H9 (cell line): ENCODE measurements around the gene BLACAT1. TPM values are rescaled to one million over a fixed set of nuclear protein-coding genes. Genes with fewer than 3 reads are reported as not detected.

Source experiments
- DNase-seq: peaks from one replicate; pipeline ENCODE4 v3.0.0-alpha.2; 2017
- H2AFZ ChIP-seq: one replicate; pipeline ENCODE4 v1.6.1; 2013; ENCODE audit warnings: mild to moderate bottlenecking, low read length, control low read depth, moderate library complexity
- H2AK5ac ChIP-seq: 2 replicates; pipeline ENCODE4 v1.6.1; 2013; ENCODE audit warnings: low read length, control low read depth, mixed read lengths; ENCODE audit not compliant: insufficient read length
- H2BK120ac ChIP-seq: one replicate; pipeline ENCODE4 v1.6.1; 2013; ENCODE audit warnings: low read depth, mild to moderate bottlenecking, low read length, control low read depth, inconsistent platforms; ENCODE audit not compliant: poor library complexity, severe bottlenecking
- H2BK12ac ChIP-seq: 2 replicates; pipeline ENCODE4 v1.6.1; 2013; ENCODE audit warnings: low read length, control low read depth, mixed read lengths, low read depth; ENCODE audit not compliant: insufficient read length
- H2BK15ac ChIP-seq: 2 replicates; pipeline ENCODE4 v1.6.1; 2013; ENCODE audit warnings: low read depth, low read length, control low read depth
- H2BK20ac ChIP-seq: one replicate; pipeline ENCODE4 v1.6.1; 2013; ENCODE audit warnings: low read depth, mild to moderate bottlenecking, low read length, control low read depth, inconsistent platforms; ENCODE audit not compliant: poor library complexity, severe bottlenecking
- H2BK5ac ChIP-seq: 2 replicates; pipeline ENCODE4 v1.6.1; 2013; ENCODE audit warnings: low read length, control low read depth, mixed read lengths; ENCODE audit not compliant: insufficient read length
- H3K14ac ChIP-seq: 2 replicates; pipeline ENCODE4 v1.6.1; 2013; ENCODE audit warnings: low read length, control low read depth; ENCODE audit not compliant: insufficient read depth
- H3K18ac ChIP-seq: 2 replicates; pipeline ENCODE4 v1.6.1; 2013; ENCODE audit warnings: low read depth, mild to moderate bottlenecking, mixed read lengths, low read length, control low read depth; ENCODE audit not compliant: insufficient read length
- H3K23ac ChIP-seq: 2 replicates; pipeline ENCODE4 v1.6.1; 2013; ENCODE audit warnings: low read length, control low read depth, mixed read lengths, low read depth; ENCODE audit not compliant: insufficient read length
- H3K23me2 ChIP-seq: 2 replicates; pipeline ENCODE4 v1.6.1; 2013; ENCODE audit warnings: low read depth, mild to moderate bottlenecking, mixed read lengths, low read length, control low read depth; ENCODE audit not compliant: insufficient read length, poor library complexity, severe bottlenecking
- H3K27ac ChIP-seq: 2 replicates; pipeline ENCODE4 v1.5.1; 2013; ENCODE audit warnings: low read length, control low read depth, mixed read lengths, low read depth; ENCODE audit not compliant: insufficient read length
- H3K27me3 ChIP-seq: 2 replicates; pipeline ENCODE4 v1.6.1; 2013; ENCODE audit warnings: low read length, control low read depth, inconsistent platforms; ENCODE audit not compliant: insufficient read depth
- H3K4ac ChIP-seq: 2 replicates; pipeline ENCODE4 v1.6.1; 2013; ENCODE audit warnings: low read depth, mild to moderate bottlenecking, control low read depth, inconsistent platforms, low read length, moderate library complexity
- H3K4me1 ChIP-seq: 2 replicates; pipeline ENCODE4 v1.6.1; 2013; ENCODE audit warnings: low read length, control low read depth, inconsistent platforms; ENCODE audit not compliant: insufficient read depth
- H3K4me2 ChIP-seq: 2 replicates; pipeline ENCODE4 v1.6.1; 2013; ENCODE audit warnings: low read length, control low read depth, mixed read lengths; ENCODE audit not compliant: insufficient read length, insufficient read depth
- H3K56ac ChIP-seq: 2 replicates; pipeline ENCODE4 v1.6.1; 2013; ENCODE audit warnings: low read depth, mild to moderate bottlenecking, mixed read lengths, low read length, control low read depth; ENCODE audit not compliant: insufficient read length
- H3K79me1 ChIP-seq: 2 replicates; pipeline ENCODE4 v1.6.1; 2013; ENCODE audit warnings: low read depth, mild to moderate bottlenecking, moderate library complexity, low read length, control low read depth, inconsistent platforms; ENCODE audit not compliant: insufficient read depth, poor library complexity, severe bottlenecking
- H3K79me2 ChIP-seq: 2 replicates; pipeline ENCODE4 v1.6.1; 2013; ENCODE audit warnings: low read length, control low read depth, inconsistent platforms; ENCODE audit not compliant: insufficient read depth
- H3K9ac ChIP-seq: 2 replicates; pipeline ENCODE4 v1.6.1; 2013; ENCODE audit warnings: low read length, control low read depth, mixed read lengths; ENCODE audit not compliant: insufficient read length; ENCODE audit errors: extremely low read depth
- H3K9me3 ChIP-seq: one replicate; pipeline ENCODE4 v1.6.1; 2013; ENCODE audit warnings: low read depth, low read length, inconsistent platforms; ENCODE audit not compliant: control insufficient read depth
- H3T11ph ChIP-seq: one replicate; pipeline ENCODE4 v1.6.1; 2013; ENCODE audit warnings: mild to moderate bottlenecking, low read length, control low read depth, inconsistent platforms
- H4K20me1 ChIP-seq: one replicate; pipeline ENCODE4 v1.6.1; 2013; ENCODE audit not compliant: control insufficient read depth, insufficient read length, insufficient read depth
- H4K5ac ChIP-seq: 2 replicates; pipeline ENCODE4 v1.6.1; 2013; ENCODE audit warnings: low read depth, mild to moderate bottlenecking, mixed read lengths, low read length, control low read depth; ENCODE audit not compliant: insufficient read length
- H4K8ac ChIP-seq: replicated peaks from 2 replicates; pipeline ENCODE4 v1.6.1; 2013; ENCODE audit warnings: low read length, control low read depth, mixed read lengths, low read depth; ENCODE audit not compliant: insufficient read length
- H4K91ac ChIP-seq: 2 replicates; pipeline ENCODE4 v1.6.1; 2013; ENCODE audit warnings: low read depth, mild to moderate bottlenecking, moderate library complexity, mixed read lengths, low read length, control low read depth; ENCODE audit not compliant: insufficient read length
- H3K27ac Mint-ChIP-seq, 3 experiments: 2 replicates in 2 of 3; 3 replicates in 1 of 3; pipeline ENCODE4 v1.8.0; 2020 to 2021; ENCODE audit warnings: mixed read lengths in 3 of 3, mild to moderate bottlenecking in 1 of 3, moderate library complexity in 1 of 3
- H3K27me3 Mint-ChIP-seq: 2 replicates; pipeline ENCODE4 v1.8.0; 2021; ENCODE audit warnings: low read depth, mild to moderate bottlenecking, moderate library complexity, mixed read lengths
- H3K36me3 Mint-ChIP-seq, 3 experiments: 2 replicates in 2 of 3; 3 replicates in 1 of 3; pipeline ENCODE4 v1.8.0; 2020 to 2021; ENCODE audit warnings: low read depth in 3 of 3, mixed read lengths in 3 of 3; ENCODE audit not compliant: insufficient read depth in 1 of 3
- H3K4me1 Mint-ChIP-seq, 2 experiments: 2 replicates each; pipeline ENCODE4 v1.8.0; 2020; ENCODE audit warnings: mixed read lengths in 2 of 2
- H3K4me3 Mint-ChIP-seq, 2 experiments: 2 replicates in 1 of 2; 3 replicates in 1 of 2; pipeline ENCODE4 v1.8.0; 2020 to 2021; ENCODE audit warnings: mild to moderate bottlenecking in 2 of 2, mixed read lengths in 2 of 2, moderate library complexity in 1 of 2
- H3K9me3 Mint-ChIP-seq, 2 experiments: 2 replicates in 1 of 2; 3 replicates in 1 of 2; pipeline ENCODE4 v1.8.0; 2020; ENCODE audit warnings: mild to moderate bottlenecking in 2 of 2, mixed read lengths in 2 of 2, moderate library complexity in 1 of 2
- WGBS: extraction: QIAGEN DNeasy Blood & Tissue Kit; methylation state at CpG from one replicate; pipeline ENCODE4 v1.1.7; 2013; ENCODE audit warnings: missing lambda C conversion rate, low lambda C conversion rate, mixed read lengths; ENCODE audit not compliant: insufficient read length; ENCODE audit errors: extremely low coverage; 5-methylcytosine and 5-hydroxymethylcytosine counted together
- total RNA-seq: library from RNA; stranded (reverse); gene quantifications from 2 replicates; pipeline ENCODE4 v1.2.1, GENCODE V29; 2021
- TF ChIP-seq, protein P1 (sequence below): fragments of 200-600 bp; sonication (generic); conservative IDR thresholded peaks from 3 replicates; pipeline ENCODE4 v1.8.0; 2021; ENCODE audit warnings: antibody characterized with exemption, mild to moderate bottlenecking

BLACAT1 gene
- total RNA-seq, 1 experiment from 2014 or later: 4.0 TPM

DNA sequence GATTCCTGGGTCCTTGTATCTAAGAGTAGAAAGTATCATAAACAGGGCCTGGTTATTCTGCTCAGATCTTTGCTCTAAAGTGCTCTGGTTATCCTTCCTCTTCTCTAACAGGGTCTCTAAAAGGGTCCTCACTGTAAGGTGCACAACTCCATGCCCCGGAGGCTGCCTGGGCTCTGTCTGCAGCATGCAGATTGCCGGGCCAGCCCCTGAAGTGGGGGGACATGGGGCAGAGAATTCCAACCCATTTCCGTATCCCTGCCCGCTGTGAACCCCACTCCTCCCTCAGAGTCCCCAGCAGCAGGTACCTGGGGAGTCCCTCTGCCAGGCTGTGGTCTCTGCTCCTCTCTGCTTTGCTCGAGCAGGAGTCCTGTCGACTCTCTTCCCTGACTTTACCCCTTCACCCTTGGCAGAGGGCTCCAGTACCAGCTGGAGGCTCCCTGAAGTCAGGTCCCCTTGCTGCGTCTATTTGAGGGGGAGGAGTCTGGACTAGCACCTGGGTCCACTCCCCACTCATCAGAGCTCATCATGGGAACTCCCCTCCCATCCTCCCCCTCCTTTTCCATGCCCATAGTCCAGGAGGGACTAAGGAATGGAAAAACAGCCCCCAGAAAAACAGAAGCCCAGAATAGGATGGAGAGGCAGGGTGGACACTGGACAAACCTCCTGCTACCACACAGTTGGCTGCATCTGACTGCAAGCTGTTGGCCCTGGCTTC lies 12.1 kb downstream of the BLACAT1 start:
- TF ChIP-seq, protein P1, sequence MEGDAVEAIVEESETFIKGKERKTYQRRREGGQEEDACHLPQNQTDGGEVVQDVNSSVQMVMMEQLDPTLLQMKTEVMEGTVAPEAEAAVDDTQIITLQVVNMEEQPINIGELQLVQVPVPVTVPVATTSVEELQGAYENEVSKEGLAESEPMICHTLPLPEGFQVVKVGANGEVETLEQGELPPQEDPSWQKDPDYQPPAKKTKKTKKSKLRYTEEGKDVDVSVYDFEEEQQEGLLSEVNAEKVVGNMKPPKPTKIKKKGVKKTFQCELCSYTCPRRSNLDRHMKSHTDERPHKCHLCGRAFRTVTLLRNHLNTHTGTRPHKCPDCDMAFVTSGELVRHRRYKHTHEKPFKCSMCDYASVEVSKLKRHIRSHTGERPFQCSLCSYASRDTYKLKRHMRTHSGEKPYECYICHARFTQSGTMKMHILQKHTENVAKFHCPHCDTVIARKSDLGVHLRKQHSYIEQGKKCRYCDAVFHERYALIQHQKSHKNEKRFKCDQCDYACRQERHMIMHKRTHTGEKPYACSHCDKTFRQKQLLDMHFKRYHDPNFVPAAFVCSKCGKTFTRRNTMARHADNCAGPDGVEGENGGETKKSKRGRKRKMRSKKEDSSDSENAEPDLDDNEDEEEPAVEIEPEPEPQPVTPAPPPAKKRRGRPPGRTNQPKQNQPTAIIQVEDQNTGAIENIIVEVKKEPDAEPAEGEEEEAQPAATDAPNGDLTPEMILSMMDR: no peak
- no peak overlapping the region for H3K4ac ChIP-seq
- no peaks in the 10 kb centered on the region for H3K79me1 ChIP-seq
- peak overlapping the region; percentile 30 for H3K4me2 ChIP-seq
- H2BK15ac ChIP-seq: no peak overlapping the region
- H2AFZ ChIP-seq: no peak overlapping the region
- no peak overlapping the region for H2BK12ac ChIP-seq
- no peak overlapping the region for H3K56ac ChIP-seq
- no peaks in the 10 kb centered on the region for H3K79me2 ChIP-seq
- H3K23ac ChIP-seq: no peak overlapping the region
- no CpG with 5 or more reads among the region's 7 CpGs for WGBS
- H3K27ac ChIP-seq: no peak overlapping the region
- H3K4me1 ChIP-seq: peaks cover 54% of the 10 kb centered on the region
- no peak overlapping the region for H4K8ac ChIP-seq
- no peak overlapping the region for H4K5ac ChIP-seq
- H3T11ph ChIP-seq: no peak overlapping the region
- DNase-seq: no peak
- H2BK5ac ChIP-seq: no peak overlapping the region
- no peak overlapping the region for H3K18ac ChIP-seq
- no peak overlapping the region for H3K14ac ChIP-seq
- H2BK120ac ChIP-seq: no peak overlapping the region
- H4K91ac ChIP-seq: no peak overlapping the region
- no peak overlapping the region for H2BK20ac ChIP-seq
- no peak overlapping the region for H3K9ac ChIP-seq
- H3K27me3 Mint-ChIP-seq: peaks cover 7% of the 10 kb centered on the region; the same call in 1 of the 2 replicates
- peak overlapping the region; percentile 46 to 67 for H3K4me3 Mint-ChIP-seq
- no peaks in the 10 kb centered on the region for H3K27me3 ChIP-seq
- peaks cover under 1% of the 10 kb centered on the region for H3K23me2 ChIP-seq
- no peaks in the 10 kb centered on the region for H3K9me3 Mint-ChIP-seq
- peaks cover 0 to 24% (median 7%) of the 10 kb centered on the region in 3 experiments; a peak in 4 of 7 replicates for H3K36me3 Mint-ChIP-seq
- no peak overlapping the region for H2AK5ac ChIP-seq
- H3K27ac Mint-ChIP-seq: peak overlapping the region; percentile 16 to 96 (median 94); a peak in 4 of 7 replicates
- H4K20me1 ChIP-seq: no peaks in the 10 kb centered on the region
- peaks cover 93 to 95% of the 10 kb centered on the region in 2 experiments for H3K4me1 Mint-ChIP-seq
- H3K9me3 ChIP-seq: no peaks in the 10 kb centered on the region
